MM.1S (cell line): ENCODE data around the gene EMP2.

Source experiments
- CTCF ChIP-seq: fragments of 300-600 bp; sonication (generic); IDR thresholded peaks from 2 replicates; pipeline ENCODE4 v1.5.1; 2016; ENCODE audit warnings: antibody characterized with exemption, low read length, mixed read lengths
- EZH2 ChIP-seq: fragments of 300-600 bp; sonication (generic); optimal IDR thresholded peaks from 2 replicates; pipeline ENCODE3; 2017; ENCODE audit warnings: low read depth, mild to moderate bottlenecking, antibody characterized with exemption, low read length, mixed read lengths
- EZH2phosphoT487 ChIP-seq: fragments of 300-600 bp; sonication (generic); IDR thresholded peaks from 2 replicates; pipeline ENCODE4 v1.6.1; 2018; ENCODE audit warnings: antibody characterized with exemption, low read length

GRCh38 chr16:10611825-10612342, 31.5 kb upstream of the EMP2 start:
- TF ChIP-seq EZH2 (no peak), CTCF (no peak), EZH2phosphoT487 (no peak)
